Activated CD8-positive, alpha-beta T cell treated with anti-CD3 and anti-CD28 coated beads for 36 hours (primary cell): ENCODE measurements around the gene RNF130. TPM values are rescaled to one million over a fixed set of nuclear protein-coding genes. Genes with fewer than 3 reads are reported as not detected.
A peak's percentile ranks its signal among the peaks of the same experiment; 100 is the strongest.

Source experiments
- ATAC-seq: fragments of 200-7000 bp; cut with Tn5 transposase; one replicate; pipeline ENCODE4 v1.10.0; 2021; ENCODE audit warnings: mild to moderate bottlenecking, moderate library complexity
- CTCF ChIA-PET: fragments of 350-600 bp; sonication (Branson Sonifier 250); formaldehyde crosslinking; loops from one replicate; lab custom pipeline; 2021; ENCODE audit warnings: antibody characterized with exemption; lab: Charles Lee
- POLR2A ChIA-PET: fragments of 350-600 bp; sonication (Branson Sonifier 250); formaldehyde crosslinking; loops from one replicate; lab custom pipeline; 2021; ENCODE audit warnings: antibody characterized with exemption; lab: Charles Lee
- DNase-seq: peaks from one replicate; pipeline ENCODE4 v3.0.0-alpha.2; 2020
- H3K27ac Mint-ChIP-seq: one replicate; pipeline ENCODE4 v1.8.0; 2021; ENCODE audit warnings: mild to moderate bottlenecking, mixed read lengths
- H3K27me3 Mint-ChIP-seq: one replicate; pipeline ENCODE4 v1.8.0; 2021; ENCODE audit warnings: mixed read lengths
- H3K36me3 Mint-ChIP-seq: one replicate; pipeline ENCODE4 v1.8.0; 2021; ENCODE audit warnings: low read depth, mixed read lengths
- H3K4me1 Mint-ChIP-seq: one replicate; pipeline ENCODE4 v1.8.0; 2021; ENCODE audit warnings: low read depth, mixed read lengths
- H3K4me3 Mint-ChIP-seq: one replicate; pipeline ENCODE4 v1.8.0; 2021; ENCODE audit warnings: mild to moderate bottlenecking, moderate library complexity, mixed read lengths
- H3K9me3 Mint-ChIP-seq: one replicate; pipeline ENCODE4 v1.8.0; 2021; ENCODE audit warnings: mixed read lengths
- CTCF ChIP-seq: fragments of 200-600 bp; IDR thresholded peaks from one replicate; pipeline ENCODE4 v1.8.0; 2022; ENCODE audit warnings: antibody characterized with exemption, mild to moderate bottlenecking
- intact Hi-C: fragments of 100-400 bp; cut with micrococcal nuclease; formaldehyde crosslinking; loops from one replicate; pipeline ENCODE4 v1.10.0; 2022
- total RNA-seq, 2 experiments: library from RNA; stranded (reverse); gene quantifications; one replicate each; pipeline ENCODE4 v1.2.3, GENCODE V29; 2021

RNF130 gene
- total RNA-seq, 2 experiments from 2014 or later: 10.1 to 10.6 TPM

DNA sequence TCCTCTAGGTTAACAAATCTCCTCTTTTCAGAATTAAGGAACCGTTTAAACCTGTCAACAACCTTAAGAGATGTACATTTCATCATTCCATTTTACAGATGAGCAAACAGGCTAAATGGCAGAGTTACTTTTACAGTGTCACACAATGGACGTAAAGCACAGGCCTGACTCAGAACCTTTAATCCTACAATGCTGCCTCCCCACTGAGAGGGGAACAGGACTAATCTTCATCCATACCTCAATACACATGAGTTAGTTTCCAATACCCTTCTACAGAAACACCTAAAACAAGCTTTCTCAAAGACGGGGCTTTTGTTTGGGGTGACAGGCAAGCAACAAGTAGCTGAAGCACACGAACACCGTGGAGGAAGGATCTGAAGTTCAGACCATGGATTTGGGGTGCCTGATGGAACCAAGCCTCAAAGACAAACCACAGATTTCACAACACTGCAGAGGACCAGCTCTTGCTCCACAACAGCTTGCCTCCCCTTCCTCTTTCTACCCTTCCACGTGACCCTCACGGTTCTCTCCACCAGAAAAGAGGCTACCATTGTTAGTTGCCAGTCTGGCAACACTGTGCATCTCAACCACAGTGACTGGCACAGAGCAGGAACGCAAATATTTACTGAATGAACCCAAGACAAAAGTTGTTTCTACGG, 1.8 kb downstream of the RNF130 start:
- POLR2A ChIA-PET: interaction anchor here (0.9 kb wide), 1 partner anchor 14 kb away, joined by 4 read pairs; no protein-coding TSS in a partner anchor
- no peak for TF ChIP-seq CTCF

DNA sequence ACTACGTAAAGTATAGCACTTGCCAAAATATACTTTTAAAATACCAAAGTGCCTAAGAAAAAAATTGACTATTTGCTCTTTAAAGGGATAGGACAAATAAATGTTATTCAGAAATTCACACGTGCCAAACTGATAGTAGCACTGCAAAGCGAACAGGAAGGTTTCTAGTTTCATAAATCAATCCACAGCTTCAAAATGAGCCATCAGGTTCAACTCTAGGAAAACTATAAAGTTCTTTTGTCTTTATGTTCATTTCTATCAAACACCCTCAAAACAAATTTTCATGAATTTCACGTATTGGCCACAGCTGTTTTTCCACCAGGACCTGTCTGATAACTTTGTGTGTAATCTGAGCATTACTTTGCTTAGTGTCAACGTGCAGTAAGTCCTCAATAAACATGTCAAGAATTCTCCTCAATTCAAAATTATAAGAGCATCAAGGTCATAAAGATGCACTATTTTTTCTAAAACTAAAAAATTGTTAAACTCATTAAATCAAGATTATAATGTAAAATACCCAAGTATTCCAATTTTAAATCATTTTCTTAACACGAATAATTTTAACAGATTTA, 3.0 kb downstream of the RNF130 start:
- no peak for DNase-seq
- intact Hi-C loops: no loop called here
- Mint-ChIP-seq H3K4me1 (peaks cover 32% of the 10 kb centered on the region), H3K36me3 (peaks cover 1% of the 10 kb centered on the region), H3K27ac (no peak overlapping the region), H3K4me3 (no peak overlapping the region), H3K27me3 (no peaks in the 10 kb centered on the region), H3K9me3 (peaks cover 4% of the 10 kb centered on the region)
- POLR2A ChIA-PET: no interaction called here
- ATAC-seq: no peak
- no peak for TF ChIP-seq CTCF
- CTCF ChIA-PET: no interaction called here

More for the DNA sequence above, 1.8 kb downstream of the RNF130 start:
- Mint-ChIP-seq H3K27me3 (no peaks in the 10 kb centered on the region), H3K36me3 (peaks cover 1% of the 10 kb centered on the region), H3K4me3 (peak overlapping the region; percentile 83), H3K9me3 (peaks cover 4% of the 10 kb centered on the region), H3K4me1 (peaks cover 32% of the 10 kb centered on the region), H3K27ac (no peak overlapping the region)
- no peak for ATAC-seq
- CTCF ChIA-PET: interaction anchor here (1.1 kb wide), 1 partner anchor 139 kb away, joined by 3 read pairs; the partner anchor contains the start of gene RASGEF1C
- DNase-seq: no peak
- intact Hi-C loops: no loop called here

DNA sequence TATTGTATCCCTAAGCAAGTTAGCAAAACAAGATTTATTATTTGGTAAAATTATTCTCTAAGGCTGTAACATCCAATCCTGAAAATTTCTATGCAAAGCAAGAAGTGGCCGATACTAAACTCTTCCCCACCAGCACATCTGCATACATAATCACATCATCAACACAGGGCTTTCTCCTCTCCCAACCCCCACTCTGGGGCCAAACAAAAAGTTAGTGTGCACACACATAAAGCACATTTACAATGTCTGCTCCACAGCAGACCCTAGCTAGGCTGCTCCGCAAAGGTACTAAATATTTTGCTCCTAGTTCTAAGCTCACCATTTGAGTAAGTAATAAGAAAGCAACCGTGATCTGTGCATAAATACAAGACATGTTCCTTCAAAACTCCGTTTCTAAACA, 3.6 kb downstream of the RNF130 start:
- DNase-seq (no peak), ATAC-seq (no peak)
- intact Hi-C loops: no loop called here
- ChIA-PET POLR2A (interaction anchor here (1.2 kb wide), 1 partner anchor 11 kb away, joined by 3 read pairs; no protein-coding TSS in a partner anchor), CTCF (no interaction called here)
- H3K27ac Mint-ChIP-seq: no peak overlapping the region
- H3K4me1 Mint-ChIP-seq: peaks cover 32% of the 10 kb centered on the region
- H3K27me3 Mint-ChIP-seq: no peaks in the 10 kb centered on the region
- no peak overlapping the region for H3K4me3 Mint-ChIP-seq
- no peak for TF ChIP-seq CTCF
- peaks cover 1% of the 10 kb centered on the region for H3K36me3 Mint-ChIP-seq
- H3K9me3 Mint-ChIP-seq: peaks cover 4% of the 10 kb centered on the region

DNA sequence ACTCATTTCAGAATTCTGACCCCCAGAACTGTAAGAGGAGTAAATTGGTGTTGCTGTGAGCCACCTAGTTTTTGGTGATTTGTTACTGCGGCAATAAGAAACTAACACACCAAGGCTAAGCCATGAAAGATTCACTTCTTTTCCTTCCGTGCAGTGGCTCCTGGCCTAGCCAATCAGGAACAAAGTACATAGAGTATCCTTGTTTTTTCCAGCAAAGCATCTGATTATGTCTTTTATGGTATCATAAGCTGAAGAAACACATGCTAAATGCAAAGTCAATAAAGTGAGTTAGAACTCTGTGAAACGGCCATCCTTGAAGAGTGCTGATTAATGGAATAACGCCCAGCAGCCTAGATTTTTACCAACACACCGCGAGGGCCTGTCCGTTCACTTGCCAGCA, 11.4 kb downstream of the RNF130 start:
- Mint-ChIP-seq H3K9me3 (no peaks in the 10 kb centered on the region), H3K27me3 (no peaks in the 10 kb centered on the region), H3K27ac (no peak overlapping the region), H3K4me3 (no peak overlapping the region), H3K36me3 (no peaks in the 10 kb centered on the region), H3K4me1 (no peaks in the 10 kb centered on the region)
- no peak for TF ChIP-seq CTCF
- ATAC-seq (no peak), DNase-seq (no peak)
- ChIA-PET POLR2A (no interaction called here), CTCF (no interaction called here)
- intact Hi-C loops: no loop called here

GRCh38 chr5:180059326-180059725, 12.2 kb downstream of the RNF130 start:
- ATAC-seq (no peak), DNase-seq (no peak)
- Mint-ChIP-seq H3K27ac (no peak overlapping the region), H3K4me3 (no peak overlapping the region), H3K9me3 (no peaks in the 10 kb centered on the region), H3K4me1 (no peaks in the 10 kb centered on the region), H3K36me3 (no peaks in the 10 kb centered on the region), H3K27me3 (no peaks in the 10 kb centered on the region)
- intact Hi-C loops: no loop called here
- POLR2A ChIA-PET: no interaction called here
- CTCF ChIA-PET: no interaction called here
- no peak for TF ChIP-seq CTCF
